A673 (cell line): ENCODE data around the gene SATB2.

Source experiments
- CTCF ChIP-seq: fragments of 300-800, 200-600 bp; sonication (generic); conservative IDR thresholded peaks from 2 replicates; pipeline ENCODE4 v1.5.1; 2017; ENCODE audit warnings: low read depth, mild to moderate bottlenecking, antibody characterized with exemption, low read length, moderate library complexity, mixed read lengths
- EZH2 ChIP-seq: fragments of 200-600 bp; sonication (generic); IDR thresholded peaks from 2 replicates; pipeline ENCODE4 v1.6.1; 2017; ENCODE audit warnings: borderline replicate concordance, low read depth, mild to moderate bottlenecking, mixed read lengths, antibody characterized with exemption, low read length; ENCODE audit not compliant: poor library complexity, severe bottlenecking

GRCh38 chr2:199407421-199407820, 50.3 kb downstream of the SATB2 start:
- TF ChIP-seq CTCF (no peak), EZH2 (no peak)
